Endothelial cell (in vitro differentiated cells): ENCODE results near the gene SMARCD2. TPM values are rescaled to one million over a fixed set of nuclear protein-coding genes. Genes with fewer than 3 reads are reported as not detected.
A peak's percentile ranks its signal among the peaks of the same experiment; 100 is the strongest.

Experiments used
- DNase-seq: peaks from one replicate; pipeline ENCODE4 v3.0.0; 2021; ENCODE audit warnings: low spot score
- H3K27ac Mint-ChIP-seq: one replicate; pipeline ENCODE4 v1.8.0; 2021; ENCODE audit warnings: mixed read lengths, inconsistent platforms; ENCODE audit not compliant: unreplicated experiment
- H3K27me3 Mint-ChIP-seq: one replicate; pipeline ENCODE4 v1.8.0; 2021; ENCODE audit warnings: mild to moderate bottlenecking, moderate library complexity, mixed read lengths, inconsistent platforms; ENCODE audit not compliant: unreplicated experiment
- H3K36me3 Mint-ChIP-seq: one replicate; pipeline ENCODE4 v1.8.0; 2021; ENCODE audit warnings: mild to moderate bottlenecking, low read depth, mixed read lengths, inconsistent platforms; ENCODE audit not compliant: unreplicated experiment
- H3K4me1 Mint-ChIP-seq: one replicate; pipeline ENCODE4 v1.8.0; 2021; ENCODE audit warnings: mild to moderate bottlenecking, mixed read lengths, inconsistent platforms; ENCODE audit not compliant: unreplicated experiment
- H3K4me3 Mint-ChIP-seq: one replicate; pipeline ENCODE4 v1.8.0; 2021; ENCODE audit warnings: mild to moderate bottlenecking, mixed read lengths, inconsistent platforms; ENCODE audit not compliant: unreplicated experiment
- H3K9me3 Mint-ChIP-seq: one replicate; pipeline ENCODE4 v1.8.0; 2021; ENCODE audit warnings: mixed read lengths, inconsistent platforms; ENCODE audit not compliant: unreplicated experiment
- CTCF ChIP-seq: fragments of 200-600 bp; sonication (generic); IDR thresholded peaks from one replicate; pipeline ENCODE4 v1.5.0; 2021; ENCODE audit warnings: antibody characterized with exemption; ENCODE audit not compliant: unreplicated experiment
- total RNA-seq: library from RNA; stranded (reverse); fragmentation: NEBNext Ultra II Directional; extraction: Animal tissue kit (Norgen Biotek cat#: 25700); gene quantifications from one replicate; pipeline ENCODE4 v1.2.1, GENCODE V29; 2021; ENCODE audit not compliant: unreplicated experiment

SMARCD2 gene
- total RNA-seq, 1 donor from 2014 or later: 57.3 TPM

- H3K27me3 Mint-ChIP-seq: no peaks in the 10 kb centered on the region
- H3K9me3 Mint-ChIP-seq: no peaks in the 10 kb centered on the region
- no peak for TF ChIP-seq CTCF
- no peaks in the 10 kb centered on the region for H3K4me1 Mint-ChIP-seq
- H3K27ac Mint-ChIP-seq: no peak overlapping the region
- no peak overlapping the region for H3K4me3 Mint-ChIP-seq
- no peak for DNase-seq
- peaks cover 9% of the 10 kb centered on the region for H3K36me3 Mint-ChIP-seq
Measured at GRCh38 chr17:63786971-63787711, 55.3 kb downstream of the SMARCD2 start.

GRCh38 chr17:63786117-63786516, 56.4 kb downstream of the SMARCD2 start:
- TF ChIP-seq CTCF: no peak
- Mint-ChIP-seq H3K36me3 (peaks cover 9% of the 10 kb centered on the region), H3K27ac (no peak overlapping the region), H3K9me3 (no peaks in the 10 kb centered on the region), H3K27me3 (no peaks in the 10 kb centered on the region), H3K4me1 (no peaks in the 10 kb centered on the region), H3K4me3 (no peak overlapping the region)
- no peak for DNase-seq

- H3K4me1 Mint-ChIP-seq: no peaks in the 10 kb centered on the region
- no peak for TF ChIP-seq CTCF
- DNase-seq: no peak
- peaks cover 9% of the 10 kb centered on the region for H3K36me3 Mint-ChIP-seq
- H3K27me3 Mint-ChIP-seq: no peaks in the 10 kb centered on the region
- peak overlapping the region; percentile 9 for H3K27ac Mint-ChIP-seq
- no peaks in the 10 kb centered on the region for H3K9me3 Mint-ChIP-seq
- no peak overlapping the region for H3K4me3 Mint-ChIP-seq
Measured at GRCh38 chr17:63785556-63785955, 56.9 kb downstream of the SMARCD2 start.

GRCh38 chr17:63783522-63783921, 59.0 kb downstream of the SMARCD2 start:
- H3K27me3 Mint-ChIP-seq: no peaks in the 10 kb centered on the region
- H3K4me3 Mint-ChIP-seq: no peak overlapping the region
- H3K4me1 Mint-ChIP-seq: no peaks in the 10 kb centered on the region
- H3K9me3 Mint-ChIP-seq: no peaks in the 10 kb centered on the region
- H3K27ac Mint-ChIP-seq: no peak overlapping the region
- no peak for TF ChIP-seq CTCF
- DNase-seq: no peak
- peaks cover 18% of the 10 kb centered on the region for H3K36me3 Mint-ChIP-seq

Other genes with a start within 250 kb of the SMARCD2 start
- gene TACO1, start 241.8 kb downstream of the SMARCD2 start, total RNA-seq: 19.4 TPM
- 112 TPM for gene MAP3K3, start 220.3 kb downstream of the SMARCD2 start, total RNA-seq
- gene LIMD2, start 142.6 kb downstream of the SMARCD2 start, total RNA-seq: 132 TPM
- 51.8 TPM for gene STRADA, start 100.9 kb downstream of the SMARCD2 start, total RNA-seq
- gene CCDC47, start 69.1 kb downstream of the SMARCD2 start, total RNA-seq: 58.0 TPM
- gene DDX42, start 68.5 kb downstream of the SMARCD2 start, total RNA-seq: 110 TPM
- gene PSMC5, start 15.3 kb downstream of the SMARCD2 start, total RNA-seq: 124 TPM
- 48.6 TPM for gene FTSJ3, start 15.0 kb downstream of the SMARCD2 start, total RNA-seq
- not detected for gene CSH2, start 31.0 kb upstream of the SMARCD2 start, total RNA-seq
- not detected for gene GH2, start 39.3 kb upstream of the SMARCD2 start, total RNA-seq
- gene CSH1, start 53.9 kb upstream of the SMARCD2 start, total RNA-seq: not detected
- gene CSHL1, start 68.6 kb upstream of the SMARCD2 start, total RNA-seq: not detected
- not detected for gene GH1, start 76.2 kb upstream of the SMARCD2 start, total RNA-seq
- 3.4 TPM for gene CD79B, start 89.6 kb upstream of the SMARCD2 start, total RNA-seq
- gene SCN4A, start 130.2 kb upstream of the SMARCD2 start, total RNA-seq: 0.95 TPM
- gene PRR29, start 155.7 kb upstream of the SMARCD2 start, total RNA-seq: 25.3 TPM
- gene ICAM2, start 177.9 kb upstream of the SMARCD2 start, total RNA-seq: 52.1 TPM